ENCODE measurements around the gene MUC15.
"Not testable (repeated sequence)": the region's sequence is repeated elsewhere in the genome, so short reads cannot be mapped to it uniquely, and the experiment has no call there.

DNA sequence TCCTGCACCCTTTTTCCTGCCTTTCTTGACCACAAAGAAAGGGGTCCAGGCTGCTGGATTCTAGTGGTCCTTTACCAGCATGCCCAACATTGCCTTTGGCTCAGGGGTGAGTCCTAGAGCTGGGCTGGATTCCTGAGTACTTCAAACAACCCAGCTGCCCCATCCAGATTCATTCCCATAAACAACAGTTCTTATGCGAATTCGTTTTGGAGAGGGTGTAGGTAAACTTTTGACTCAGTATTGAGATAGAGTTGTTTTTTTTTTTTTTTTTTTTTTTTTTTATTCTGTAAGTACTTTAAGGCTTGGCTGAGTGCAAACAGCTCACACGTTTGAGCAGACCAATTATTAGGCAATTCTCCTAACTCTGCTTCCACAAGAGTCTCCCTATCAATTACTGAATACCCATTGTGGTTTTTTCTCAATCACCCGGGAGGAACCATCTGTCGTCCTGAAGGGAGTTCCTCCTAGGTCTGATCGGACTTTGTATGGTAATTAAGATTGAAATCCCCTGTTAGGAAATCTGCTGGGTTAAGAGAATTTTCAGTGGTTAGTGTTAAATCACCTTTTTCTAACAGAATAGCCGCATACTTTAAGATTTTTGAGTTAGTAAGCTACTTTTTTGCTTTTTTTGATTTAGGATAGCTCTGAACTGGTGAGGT lies 23.3 kb upstream of the MUC15 start:
- TF ChIP-seq PREB (CRISPR knock-in tag; IDR thresholded peaks at IDR 0.05; ENCODE audit: borderline replicate concordance); ZNF416 (CRISPR knock-in tag; IDR thresholded peaks at IDR 0.05); CTCF (IDR thresholded peaks at IDR 0.05): not testable (repeated sequence)
